GM12864 (cell line): ENCODE measurements around the gene ETNK2.

Experiments used
- DNase-seq: peaks from one replicate; pipeline ENCODE4 v3.0.0-alpha.2; 2011; ENCODE audit warnings: low read depth
- H3K4me3 ChIP-seq: 2 replicates; pipeline ENCODE4 v1.5.1; 2011; ENCODE audit warnings: mild to moderate bottlenecking, low read depth, low read length, control low read depth
- CTCF ChIP-seq: IDR thresholded peaks from 2 replicates; pipeline ENCODE4 v1.5.1; 2011; ENCODE audit warnings: low read depth, mild to moderate bottlenecking, moderate library complexity, low read length, control low read depth, inconsistent platforms; ENCODE audit errors: missing control alignments

The ETNK2 gene, protein sequence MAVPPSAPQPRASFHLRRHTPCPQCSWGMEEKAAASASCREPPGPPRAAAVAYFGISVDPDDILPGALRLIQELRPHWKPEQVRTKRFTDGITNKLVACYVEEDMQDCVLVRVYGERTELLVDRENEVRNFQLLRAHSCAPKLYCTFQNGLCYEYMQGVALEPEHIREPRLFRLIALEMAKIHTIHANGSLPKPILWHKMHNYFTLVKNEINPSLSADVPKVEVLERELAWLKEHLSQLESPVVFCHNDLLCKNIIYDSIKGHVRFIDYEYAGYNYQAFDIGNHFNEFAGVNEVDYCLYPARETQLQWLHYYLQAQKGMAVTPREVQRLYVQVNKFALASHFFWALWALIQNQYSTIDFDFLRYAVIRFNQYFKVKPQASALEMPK

DNA sequence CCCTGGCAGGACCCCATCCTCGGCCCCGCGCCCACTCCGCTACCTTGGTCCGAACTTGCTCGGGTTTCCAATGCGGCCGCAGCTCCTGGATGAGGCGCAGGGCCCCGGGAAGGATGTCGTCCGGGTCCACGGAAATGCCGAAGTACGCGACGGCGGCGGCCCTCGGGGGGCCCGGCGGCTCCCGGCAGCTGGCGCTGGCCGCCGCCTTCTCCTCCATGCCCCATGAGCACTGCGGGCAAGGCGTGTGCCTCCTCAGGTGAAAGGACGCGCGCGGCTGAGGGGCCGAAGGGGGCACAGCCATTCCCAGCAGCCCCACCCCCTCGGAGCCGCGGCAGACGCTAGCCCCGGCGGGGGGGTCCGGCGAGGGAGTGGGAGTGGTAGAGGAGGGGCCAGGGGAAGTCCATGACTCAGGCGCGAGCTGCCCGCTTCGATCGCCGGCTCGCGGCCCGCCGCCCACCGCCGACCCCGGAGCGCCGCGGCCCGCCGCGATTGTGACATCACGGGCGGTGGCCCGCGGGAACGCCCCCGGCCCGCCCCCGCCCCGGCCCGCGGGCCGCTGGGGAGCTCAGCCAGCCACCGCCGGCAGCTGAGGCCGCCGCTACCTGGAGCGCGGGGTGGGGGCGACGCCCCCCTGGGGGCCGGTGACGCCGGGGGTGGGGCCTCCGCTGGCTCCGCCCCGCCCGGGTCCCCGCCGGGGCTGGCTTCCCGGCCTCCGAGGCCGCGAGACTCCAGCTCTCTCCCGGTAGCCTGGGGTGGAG is at the start of gene ETNK2:
ETNK2 (minus strand) TSS at position 493 of the 758 bp plus-strand sequence; CDS start at position 301, 192 bp downstream.
- H3K4me3 ChIP-seq: no peak within 1 kb of the TSS; the same call in 1 of the 2 replicates
- TF ChIP-seq CTCF: no peak
- DNase-seq: no peak

DNA sequence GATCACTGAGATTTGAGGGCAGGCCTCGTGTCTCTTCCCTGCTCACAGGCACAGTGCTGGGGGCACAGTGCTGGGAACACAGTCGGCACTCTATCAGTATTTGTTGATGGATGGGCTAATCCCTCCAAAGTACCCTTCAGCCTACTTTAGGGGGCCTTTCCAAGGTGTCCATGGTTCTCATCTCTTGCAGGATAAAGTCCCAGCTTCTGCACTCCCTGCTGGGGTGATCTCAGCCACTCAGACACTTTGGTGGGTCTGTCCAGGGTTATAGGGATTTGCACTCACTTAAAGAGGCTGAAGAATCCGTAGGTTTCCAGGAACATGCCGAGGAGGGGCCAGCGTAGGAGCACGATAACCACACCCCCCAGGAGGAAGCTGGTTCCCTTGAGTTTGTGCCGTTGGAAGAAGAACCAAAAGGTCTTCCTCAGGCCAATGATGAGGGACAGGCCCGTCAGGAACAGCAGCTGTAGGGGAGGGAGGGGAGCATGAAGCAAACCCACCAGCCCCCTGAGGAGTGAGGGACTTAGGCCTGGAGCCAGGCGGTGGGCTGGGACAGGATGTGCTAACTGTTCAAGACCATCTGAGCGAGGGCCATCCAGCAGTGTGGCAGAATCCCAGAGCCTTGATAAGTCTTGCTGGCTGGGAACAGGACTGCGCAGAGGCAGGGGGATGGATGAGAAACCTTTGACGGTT is 49.6 kb upstream of the ETNK2 start:
- TF ChIP-seq CTCF: no peak
- no peak for DNase-seq
- no peak overlapping the region for H3K4me3 ChIP-seq

DNA sequence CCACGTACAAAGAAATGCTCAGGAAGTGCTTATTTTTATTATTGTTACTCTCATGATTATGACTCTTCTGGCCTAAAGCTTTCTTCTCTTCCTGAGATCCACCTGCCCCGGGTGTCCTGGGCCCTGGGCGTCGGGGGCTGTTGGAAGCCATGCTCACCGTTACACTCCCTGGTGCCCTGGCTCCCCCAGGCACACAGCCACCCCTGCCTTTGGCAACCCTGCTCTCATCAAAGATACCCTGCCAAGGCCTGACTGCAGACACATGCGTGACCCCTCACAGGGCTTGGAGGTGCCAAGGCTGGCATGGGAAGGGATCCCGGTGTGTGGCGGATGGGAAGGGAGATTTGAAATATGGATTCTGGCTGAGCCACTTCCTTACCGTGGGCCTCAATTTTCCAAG is 47.7 kb upstream of the ETNK2 start:
- H3K4me3 ChIP-seq: no peak overlapping the region
- no peak for DNase-seq
- no peak for TF ChIP-seq CTCF

DNA sequence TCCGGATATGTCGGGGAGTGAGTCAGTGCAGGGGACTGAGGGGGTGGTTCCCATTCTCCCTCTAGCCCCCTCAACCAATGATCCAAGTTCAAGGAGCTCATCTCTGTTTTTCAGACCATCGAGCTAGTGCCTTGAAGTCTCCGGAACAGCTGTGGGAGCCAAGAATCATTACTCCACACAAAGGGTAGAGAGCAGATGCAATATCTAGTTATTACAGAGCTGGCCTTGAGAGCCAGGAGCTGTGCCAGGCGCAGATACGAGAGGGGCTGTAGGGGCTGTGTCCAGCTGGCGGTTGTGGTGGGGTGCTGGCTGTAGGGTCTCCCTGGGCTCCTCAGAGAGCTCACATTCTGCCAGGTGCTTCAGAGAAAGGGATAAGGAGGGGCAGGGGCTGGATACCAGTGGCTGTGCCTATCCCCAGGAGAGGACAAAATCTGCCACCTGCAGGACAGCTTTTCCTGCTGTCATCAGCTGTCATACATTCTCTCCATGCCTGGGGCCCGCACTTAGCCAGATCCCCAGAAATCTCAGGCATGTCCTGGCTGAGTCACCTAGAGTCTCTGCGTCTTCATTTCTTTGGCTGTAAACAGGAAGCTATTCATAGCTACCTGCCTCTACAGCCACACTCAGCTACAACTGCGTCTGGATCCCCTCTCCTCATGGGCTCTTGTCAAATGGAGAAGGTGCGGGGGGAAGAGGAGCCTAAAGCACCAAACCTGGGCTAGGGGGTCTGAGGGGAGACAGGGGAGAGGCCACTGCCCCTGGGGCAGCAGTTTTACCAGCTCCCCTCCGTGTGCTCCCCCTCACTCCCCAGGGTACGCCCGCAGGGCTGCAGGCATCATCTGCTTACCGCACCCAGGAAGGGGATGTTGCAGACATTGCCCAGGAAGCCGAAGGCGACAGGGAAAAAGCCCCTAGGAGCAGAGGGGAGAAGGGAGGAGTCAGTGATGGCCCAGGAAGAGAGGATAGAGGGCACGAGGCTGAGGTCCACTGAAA is 46.8 kb upstream of the ETNK2 start:
- no peak for TF ChIP-seq CTCF
- H3K4me3 ChIP-seq: no peak overlapping the region
- no peak for DNase-seq

GRCh38 chr1:204197068-204197467 is 45.2 kb upstream of the ETNK2 start:
- no peak for TF ChIP-seq CTCF
- H3K4me3 ChIP-seq: no peak overlapping the region
- DNase-seq: no peak
